H1 (cell line): ENCODE results near the gene TMEM51. TPM values are rescaled to one million over a fixed set of nuclear protein-coding genes. Genes with fewer than 3 reads are reported as not detected.

Experiments used
- CTCF ChIA-PET: fragments of 300-600 bp; sonication (Branson Sonifier 250); formaldehyde crosslinking; loops from one replicate; lab custom pipeline; 2021; ENCODE audit not compliant: partially characterized antibody; lab: Charles Lee
- POLR2A ChIA-PET: fragments of 300-600 bp; sonication (Branson Sonifier 250); formaldehyde crosslinking; loops from one replicate; lab custom pipeline; 2021; ENCODE audit warnings: inconsistent platforms; ENCODE audit not compliant: partially characterized antibody; lab: Charles Lee
- DNase-seq, 2 experiments: peaks; one replicate each; pipeline versions ENCODE4 v3.0.0 to v3.0.0-alpha.2; 2010 to 2022; ENCODE audit warnings: low spot score in 2 of 2, low read depth in 1 of 2, mixed read lengths in 1 of 2
- FAIRE-seq: peaks from 2 replicates; lab custom pipeline; 2011; peaks lifted over from hg19 to GRCh38; lab: Jason Lieb, UNC
- H2AFZ ChIP-seq: 2 replicates; pipeline ENCODE4 v1.8.1; 2012; ENCODE audit warnings: low read length, inconsistent platforms
- H2AK5ac ChIP-seq: 2 replicates; pipeline ENCODE4 v1.6.1; 2013; ENCODE audit warnings: low read depth, low read length
- H2BK120ac ChIP-seq: replicated peaks from 2 replicates; pipeline ENCODE3; 2013; ENCODE audit warnings: low read depth, low read length, inconsistent platforms
- H2BK12ac ChIP-seq: 2 replicates; pipeline ENCODE4 v1.6.1; 2013; ENCODE audit warnings: low read depth, low read length
- H2BK15ac ChIP-seq: 2 replicates; pipeline ENCODE4 v1.6.1; 2013; ENCODE audit warnings: low read length
- H2BK20ac ChIP-seq: 2 replicates; pipeline ENCODE4 v1.6.1; 2013; ENCODE audit warnings: low read length
- H2BK5ac ChIP-seq: 2 replicates; pipeline ENCODE4 v1.6.1; 2013; ENCODE audit warnings: low read depth, low read length
- H3K14ac ChIP-seq: 2 replicates; pipeline ENCODE4 v1.6.1; 2013; ENCODE audit warnings: inconsistent platforms; ENCODE audit not compliant: insufficient read length
- H3K18ac ChIP-seq: 2 replicates; pipeline ENCODE4 v1.6.1; 2013; ENCODE audit warnings: low read length; ENCODE audit errors: extremely low read depth
- H3K23ac ChIP-seq: 2 replicates; pipeline ENCODE4 v1.6.1; 2013; ENCODE audit warnings: inconsistent platforms; ENCODE audit not compliant: insufficient read length
- H3K23me2 ChIP-seq: 2 replicates; pipeline ENCODE4 v1.6.1; 2013; ENCODE audit warnings: low read depth, low read length
- H3K27ac ChIP-seq: 2 replicates; pipeline ENCODE4 v1.6.1; 2011; ENCODE audit warnings: low read depth, low read length, inconsistent platforms
- H3K27me3 ChIP-seq, 4 experiments: replicated peaks in 1 of 4; 1 replicate in 1 of 4; 2 replicates in 3 of 4; pipeline versions ENCODE4 v1.6.1 to v1.8.1; 2011 to 2013; ENCODE audit warnings: low read length in 3 of 4, mild to moderate bottlenecking in 3 of 4, inconsistent platforms in 2 of 4, mixed read lengths in 2 of 4, moderate library complexity in 1 of 4; ENCODE audit not compliant: control insufficient read depth in 3 of 4, insufficient read depth in 3 of 4; ENCODE audit errors: extremely low read depth in 1 of 4
- H3K36me3 ChIP-seq, 4 experiments: 2 replicates each; pipeline versions ENCODE4 v1.6.1 to v1.8.1; 2011 to 2013; ENCODE audit warnings: mild to moderate bottlenecking in 4 of 4, low read length in 3 of 4, moderate library complexity in 2 of 4, control low read depth in 1 of 4, inconsistent platforms in 1 of 4; ENCODE audit not compliant: insufficient read depth in 4 of 4, control insufficient read depth in 2 of 4
- H3K4ac ChIP-seq: replicated peaks from 2 replicates; pipeline ENCODE3; 2013; ENCODE audit warnings: low read length, low read depth, mixed read lengths, inconsistent platforms; ENCODE audit not compliant: insufficient read length
- H3K4me1 ChIP-seq, 4 experiments: replicated peaks in 1 of 4; 1 replicate in 1 of 4; 2 replicates in 3 of 4; pipeline versions ENCODE4 v1.6.1 to v1.8.1; 2011 to 2013; ENCODE audit warnings: low read length in 3 of 4, inconsistent platforms in 2 of 4, mixed read lengths in 1 of 4; ENCODE audit not compliant: insufficient read depth in 4 of 4, control insufficient read depth in 3 of 4
- H3K4me2 ChIP-seq, 2 experiments: 2 replicates each; pipeline versions ENCODE4 v1.6.1 to v1.8.1; 2011 to 2013; ENCODE audit warnings: low read depth in 2 of 2, low read length in 2 of 2, control low read depth in 1 of 2, inconsistent platforms in 1 of 2, mild to moderate bottlenecking in 1 of 2; ENCODE audit not compliant: insufficient read depth in 1 of 2
- H3K4me3 ChIP-seq, 4 experiments: fragments of 200-600, 300-600 bp in 1 of 4; sonication (generic), shearing (Covaris generic), sonication (Bioruptor Twin) in 1 of 4; 2 replicates each; pipeline versions ENCODE4 v1.5.1 to v1.8.1; 2011 to 2016; ENCODE audit warnings: low read length in 4 of 4, low read depth in 3 of 4, control low read depth in 2 of 4, inconsistent platforms in 2 of 4, mild to moderate bottlenecking in 2 of 4, mixed read lengths in 1 of 4, moderate library complexity in 1 of 4; ENCODE audit not compliant: insufficient read depth in 2 of 4; ENCODE audit errors: extremely low read depth in 1 of 4
- H3K56ac ChIP-seq: replicated peaks from 2 replicates; pipeline ENCODE3; 2013; ENCODE audit warnings: low read depth, mild to moderate bottlenecking, mixed read lengths, low read length, inconsistent platforms; ENCODE audit not compliant: insufficient read length
- H3K79me1 ChIP-seq: 2 replicates; pipeline ENCODE4 v1.6.1; 2013; ENCODE audit warnings: low read depth, low read length, control low read depth
- H3K79me2 ChIP-seq, 2 experiments: 2 replicates each; pipeline versions ENCODE4 v1.6.1 to v1.8.1; 2012 to 2013; ENCODE audit warnings: low read length in 2 of 2, mild to moderate bottlenecking in 2 of 2, inconsistent platforms in 1 of 2; ENCODE audit not compliant: insufficient read depth in 2 of 2, control insufficient read depth in 1 of 2
- H3K9ac ChIP-seq, 4 experiments: replicated peaks in 1 of 4; 1 replicate in 1 of 4; 2 replicates in 3 of 4; pipeline versions ENCODE4 v1.6.1 to v1.8.1; 2011 to 2013; ENCODE audit warnings: low read depth in 3 of 4, low read length in 3 of 4, control low read depth in 2 of 4, mild to moderate bottlenecking in 2 of 4, moderate library complexity in 2 of 4, inconsistent platforms in 1 of 4; ENCODE audit errors: extremely low read depth in 1 of 4
- H3K9me3 ChIP-seq, 2 experiments: 2 replicates each; pipeline versions ENCODE4 v1.6.1 to v1.8.1; 2012 to 2013; ENCODE audit warnings: mild to moderate bottlenecking in 2 of 2, moderate library complexity in 2 of 2, control low read depth in 1 of 2, inconsistent platforms in 1 of 2, low read depth in 1 of 2, low read length in 1 of 2, mixed read lengths in 1 of 2; ENCODE audit not compliant: insufficient read depth in 2 of 2
- H4K20me1 ChIP-seq, 2 experiments: replicated peaks in 1 of 2; 2 replicates each; pipeline versions ENCODE3 to v1.8.1; 2011 to 2013; ENCODE audit warnings: inconsistent platforms in 2 of 2, low read length in 2 of 2, mild to moderate bottlenecking in 1 of 2; ENCODE audit not compliant: insufficient read depth in 2 of 2, control insufficient read depth in 1 of 2
- H4K5ac ChIP-seq: 2 replicates; pipeline ENCODE4 v1.6.1; 2013; ENCODE audit warnings: low read length, low read depth, mixed read lengths, inconsistent platforms; ENCODE audit not compliant: insufficient read length
- H4K8ac ChIP-seq: 2 replicates; pipeline ENCODE4 v1.8.0; 2013; ENCODE audit warnings: mild to moderate bottlenecking, moderate library complexity, low read length, inconsistent platforms; ENCODE audit not compliant: insufficient read depth; ENCODE audit errors: extremely low read depth
- H4K91ac ChIP-seq: replicated peaks from 2 replicates; pipeline ENCODE3; 2013; ENCODE audit warnings: low read length, mixed read lengths, inconsistent platforms; ENCODE audit not compliant: insufficient read length
- BACH1 ChIP-seq: IDR thresholded peaks from 2 replicates; pipeline ENCODE4 v1.6.1; 2012; ENCODE audit warnings: low read length, improper control_type of control experiment
- EZH2 ChIP-seq: fragments of 200-600 bp; sonication (generic); IDR thresholded peaks from 2 replicates; pipeline ENCODE4 v1.7.1; 2012; ENCODE audit warnings: low read depth, mild to moderate bottlenecking, moderate library complexity, low read length, inconsistent platforms; ENCODE audit not compliant: severe bottlenecking
- HDAC6 ChIP-seq: IDR thresholded peaks from one replicate; pipeline ENCODE4 v1.7.1; 2012; ENCODE audit warnings: low read depth, mild to moderate bottlenecking, inconsistent platforms, low read length, moderate library complexity
- KDM4A ChIP-seq: IDR thresholded peaks from one replicate; pipeline ENCODE4 v1.7.1; 2012; ENCODE audit warnings: low read depth, mild to moderate bottlenecking, moderate library complexity, low read length, inconsistent platforms; ENCODE audit not compliant: severe bottlenecking
- MAX ChIP-seq: IDR thresholded peaks from 2 replicates; pipeline ENCODE4 v1.6.1; 2012; ENCODE audit warnings: inconsistent platforms
- PHF8 ChIP-seq: fragments of 200-600 bp; sonication (generic); conservative IDR thresholded peaks from 2 replicates; pipeline ENCODE4 v1.7.1; 2012; ENCODE audit warnings: low read depth, mild to moderate bottlenecking, inconsistent platforms, low read length, moderate library complexity
- SAP30 ChIP-seq: fragments of 300-600 bp; sonication (generic); IDR thresholded peaks from 2 replicates; pipeline ENCODE4 v1.7.1; 2012; ENCODE audit warnings: low read length, moderate library complexity, mild to moderate bottlenecking, inconsistent platforms; ENCODE audit not compliant: insufficient read depth, insufficient replicate concordance
- SIX5 ChIP-seq: IDR thresholded peaks from 2 replicates; pipeline ENCODE4 v1.6.1; 2011; ENCODE audit warnings: mild to moderate bottlenecking, low read depth, low read length
- SP1 ChIP-seq: IDR thresholded peaks from 2 replicates; pipeline ENCODE4 v1.6.1; 2011; ENCODE audit warnings: low read depth, low read length
- SRF ChIP-seq: IDR thresholded peaks from 2 replicates; pipeline ENCODE4 v1.6.1; 2011; ENCODE audit warnings: mild to moderate bottlenecking, low read depth, low read length, moderate library complexity
- TCF12 ChIP-seq: IDR thresholded peaks from 2 replicates; pipeline ENCODE4 v1.6.1; 2011; ENCODE audit warnings: low read depth, mild to moderate bottlenecking, low read length
- TEAD4 ChIP-seq: IDR thresholded peaks from 2 replicates; pipeline ENCODE4 v1.6.1; 2012; ENCODE audit warnings: low read depth, low read length, inconsistent platforms, mixed read lengths
- ZNF274 ChIP-seq: IDR thresholded peaks from 2 replicates; pipeline ENCODE4 v1.7.0; 2012; ENCODE audit warnings: low read length, borderline replicate concordance; ENCODE audit errors: extremely low read depth
- WGBS, 2 experiments: shearing (Covaris generic) in 1 of 2; methylation state at CpG; one replicate each; pipeline versions ENCODE4 v1.1.6 to v1.1.7; 2013 to 2015; ENCODE audit warnings: low lambda C conversion rate in 2 of 2, mixed read lengths in 2 of 2, inconsistent platforms in 1 of 2, low coverage in 1 of 2, missing lambda C conversion rate in 1 of 2; ENCODE audit not compliant: insufficient replicate concordance in 2 of 2, insufficient coverage in 1 of 2, insufficient read length in 1 of 2; ENCODE audit errors: extremely low coverage in 1 of 2, missing lambda C conversion rate in 1 of 2; 5-methylcytosine and 5-hydroxymethylcytosine counted together
- polyA plus RNA-seq, 7 experiments: library from polyadenylated mRNA; depleted of rRNA in 3 of 7; stranded (reverse) in 5 of 7; unstranded in 2 of 7; fragments of >200 nt in 5 of 7; fragments of 200-250 nt in 2 of 7; gene quantifications; 1 replicate in 5 of 7; 2 replicates in 1 of 7; 4 replicates in 1 of 7; pipeline versions ENCODE4 v1.2.1 to v1.2.3, GENCODE V29; 2011 to 2013; ENCODE audit warnings: missing spikeins in 2 of 7, mixed read lengths in 2 of 7
- total RNA-seq: library from RNA; stranded (reverse); fragmentation: NEBNext Ultra II Directional; extraction: Animal tissue kit (Norgen Biotek cat#: 25700); gene quantifications from 2 replicates; pipeline ENCODE4 v1.2.1, GENCODE V29; 2021

The TMEM51 gene
- total and polyA plus RNA-seq, 2 of the 8 experiments (the other 6 are each of a cell fraction or from before 2014, with no cell fraction given): 9.9 to 10.7 TPM

GRCh38 chr1:15222653-15223303 is 69.2 kb downstream of the TMEM51 start:
- H2AFZ ChIP-seq: no peak overlapping the region
- no peak for FAIRE-seq
- peaks cover 6 to 11% (median 8%) of the 10 kb centered on the region in 4 experiments; a peak in 5 of 8 replicates for H3K36me3 ChIP-seq
- DNase-seq: no peak
- H3K56ac ChIP-seq: no peak overlapping the region
- 87% methylated on average over 4 of the region's 4 CpGs; no CpG with 5 or more reads in 1 of the 2 experiments for WGBS, 2 experiments
- H3K27me3 ChIP-seq: no peaks in the 10 kb centered on the region
- no peaks in the 10 kb centered on the region for H3K79me1 ChIP-seq
- H2BK5ac ChIP-seq: no peak overlapping the region
- H3K14ac ChIP-seq: no peak overlapping the region
- no peak overlapping the region for H2AK5ac ChIP-seq
- H3K9me3 ChIP-seq: peaks cover 8% of the 10 kb centered on the region in 2 experiments; a peak in 2 of 4 replicates
- no peak overlapping the region for H4K5ac ChIP-seq
- no peak overlapping the region for H2BK20ac ChIP-seq
- H2BK120ac ChIP-seq: no peak overlapping the region
- H3K79me2 ChIP-seq: no peaks in the 10 kb centered on the region
- no peaks in the 10 kb centered on the region for H4K20me1 ChIP-seq
- H4K8ac ChIP-seq: no peak overlapping the region
- peaks cover 2% of the 10 kb centered on the region; the same call in 1 of the 2 replicates for H3K23me2 ChIP-seq
- H2BK12ac ChIP-seq: no peak overlapping the region
- H2BK15ac ChIP-seq: no peak overlapping the region
- TF ChIP-seq HDAC6: no peak
- TF ChIP-seq MAX: no peak
- no peak for TF ChIP-seq PHF8
- TF ChIP-seq EZH2: no peak
- TF ChIP-seq SAP30: no peak
- no peak for TF ChIP-seq BACH1
- no peak for TF ChIP-seq KDM4A
- TF ChIP-seq ZNF274: no peak
- TF ChIP-seq SRF: no peak
- TF ChIP-seq TEAD4: no peak
- no peak for TF ChIP-seq SP1
- no peak for TF ChIP-seq TCF12
- no peak for TF ChIP-seq SIX5
- no peak overlapping the region for H3K4me2 ChIP-seq
- no peak overlapping the region for H4K91ac ChIP-seq
- ChIA-PET POLR2A (interaction anchor here (1.1 kb wide), 1 partner anchor 19 kb away, joined by 3 read pairs; no protein-coding TSS in a partner anchor), CTCF (interaction anchor here (1.0 to 2.2 kb wide), 6 partner anchors 8 to 94 kb away, joined by 3 to 8 read pairs (median 5); no protein-coding TSS in a partner anchor)
- H3K4me3 ChIP-seq: no peak overlapping the region
- H3K27ac ChIP-seq: no peak overlapping the region
- H3K9ac ChIP-seq: no peak overlapping the region
- H3K18ac ChIP-seq: no peak overlapping the region
- peaks cover 0 to 2% (median 0%) of the 10 kb centered on the region in 4 experiments; a peak in 1 of 7 replicates for H3K4me1 ChIP-seq
- H3K4ac ChIP-seq: no peak overlapping the region
- no peak overlapping the region for H3K23ac ChIP-seq
